GM12864 (cell line): Measurements from ENCODE around the gene IMMP2L.

ENCODE experiments used
- DNase-seq: peaks from one replicate; pipeline ENCODE4 v3.0.0-alpha.2; 2011; ENCODE audit warnings: low read depth
- H3K4me3 ChIP-seq: 2 replicates; pipeline ENCODE4 v1.5.1; 2011; ENCODE audit warnings: mild to moderate bottlenecking, low read depth, low read length, control low read depth
- CTCF ChIP-seq: IDR thresholded peaks from 2 replicates; pipeline ENCODE4 v1.5.1; 2011; ENCODE audit warnings: low read depth, mild to moderate bottlenecking, moderate library complexity, low read length, control low read depth, inconsistent platforms; ENCODE audit errors: missing control alignments

The IMMP2L gene

GRCh38 chr7:111392294-111392693, 170.0 kb downstream of the IMMP2L start:
- DNase-seq, result no peak
- H3K4me3 ChIP-seq, result no peak overlapping the region
- no peak for TF ChIP-seq CTCF

GRCh38 chr7:111390000-111390399, 172.3 kb downstream of the IMMP2L start:
- no peak for TF ChIP-seq CTCF
- no peak overlapping the region for H3K4me3 ChIP-seq
- DNase-seq, result no peak

- TF ChIP-seq CTCF, result no peak
- no peak overlapping the region for H3K4me3 ChIP-seq
- peak; percentile 13 for DNase-seq
Measured at GRCh38 chr7:111388912-111389311, 173.4 kb downstream of the IMMP2L start.

GRCh38 chr7:111388016-111388415, 174.3 kb downstream of the IMMP2L start:
- no peak for DNase-seq
- H3K4me3 ChIP-seq, result no peak overlapping the region
- no peak for TF ChIP-seq CTCF

- no peak for DNase-seq
- TF ChIP-seq CTCF, result no peak
- no peak overlapping the region for H3K4me3 ChIP-seq
Measured at GRCh38 chr7:111384065-111384891, 178.0 kb downstream of the IMMP2L start.

GRCh38 chr7:111383133-111383532, 179.2 kb downstream of the IMMP2L start:
- H3K4me3 ChIP-seq, result no peak overlapping the region
- DNase-seq, result no peak
- no peak for TF ChIP-seq CTCF

GRCh38 chr7:111381590-111381989, 180.7 kb downstream of the IMMP2L start:
- no peak for TF ChIP-seq CTCF
- no peak for DNase-seq
- no peak overlapping the region for H3K4me3 ChIP-seq
